Tibial nerve (tissue), 4 donors: ENCODE data around the gene TTC32. TPM values are rescaled to one million over a fixed set of nuclear protein-coding genes. Genes with fewer than 3 reads are reported as not detected.
"Not testable (repeated sequence)": the region's sequence is repeated elsewhere in the genome, so short reads cannot be mapped to it uniquely, and the experiment has no call there.

ENCODE experiments used
- DNase-seq, 2 donors: peaks; one replicate each; pipeline ENCODE4 v3.0.0-alpha.2; 2019; ENCODE audit warnings: low spot score in 2 of 2
- H3K27ac ChIP-seq, 4 donors: fragments of 200-600 bp; sonication (generic) in 3 of 4; one replicate each; pipeline ENCODE4 v1.5.1; 2017 to 2019; ENCODE audit warnings: mild to moderate bottlenecking in 1 of 4
- H3K27me3 ChIP-seq, 2 donors: fragments of 200-600 bp; sonication (generic) in 1 of 2; one replicate each; pipeline versions ENCODE4 v1.5.1 to v1.6.0; 2017 to 2019
- H3K36me3 ChIP-seq, 3 donors: fragments of 200-600 bp; sonication (generic); one replicate each; pipeline ENCODE4 v1.5.1; 2018 to 2019
- H3K4me1 ChIP-seq, 4 donors: fragments of 200-600 bp; sonication (generic) in 3 of 4; one replicate each; pipeline ENCODE4 v1.5.1; 2017 to 2019
- H3K4me3 ChIP-seq, 4 donors: fragments of 200-600 bp; sonication (generic) in 3 of 4; one replicate each; pipeline ENCODE4 v1.5.1; 2017 to 2019; ENCODE audit warnings: mild to moderate bottlenecking in 1 of 4, moderate library complexity in 1 of 4
- H3K9me3 ChIP-seq, 4 donors: fragments of 200-600 bp; sonication (generic) in 3 of 4; one replicate each; pipeline ENCODE4 v1.5.1; 2017 to 2019
- EP300 ChIP-seq, 2 donors: sonication (generic); formaldehyde crosslinking; IDR thresholded peaks; one replicate each; pipeline ENCODE4 v1.6.1; 2017; ENCODE audit warnings: antibody characterized with exemption in 2 of 2, mild to moderate bottlenecking in 1 of 2
- POLR2A ChIP-seq, 2 donors: fragments of 450-650 bp; IDR thresholded peaks; one replicate each; pipeline ENCODE4 v1.6.1; 2017; ENCODE audit warnings: antibody characterized with exemption in 2 of 2, mild to moderate bottlenecking in 2 of 2, moderate library complexity in 2 of 2
- WGBS, 2 donors: methylation state at CpG; one replicate each; pipeline ENCODE4 v1.1.5; 2018; 5-methylcytosine and 5-hydroxymethylcytosine counted together
- total RNA-seq, 4 donors: library from RNA; depleted of rRNA; stranded (reverse); fragments of >200 nt; gene quantifications; one replicate each; pipeline ENCODE4 v1.1.0, GENCODE V29; 2016
- TF ChIP-seq, protein P1 (sequence below), 5 experiments: fragments of 200-600 bp in 3 of 5; fragments of 450-650 bp in 2 of 5; sonication (generic) in 3 of 5; IDR thresholded peaks; one replicate each; pipeline ENCODE4 v1.5.1; 2016 to 2019; ENCODE audit warnings: antibody characterized with exemption in 5 of 5, mild to moderate bottlenecking in 3 of 5, moderate library complexity in 2 of 5

The TTC32 gene
- total RNA-seq, 4 donors from 2014 or later = 9.6 to 19.7 (median 15.6) TPM

DNA sequence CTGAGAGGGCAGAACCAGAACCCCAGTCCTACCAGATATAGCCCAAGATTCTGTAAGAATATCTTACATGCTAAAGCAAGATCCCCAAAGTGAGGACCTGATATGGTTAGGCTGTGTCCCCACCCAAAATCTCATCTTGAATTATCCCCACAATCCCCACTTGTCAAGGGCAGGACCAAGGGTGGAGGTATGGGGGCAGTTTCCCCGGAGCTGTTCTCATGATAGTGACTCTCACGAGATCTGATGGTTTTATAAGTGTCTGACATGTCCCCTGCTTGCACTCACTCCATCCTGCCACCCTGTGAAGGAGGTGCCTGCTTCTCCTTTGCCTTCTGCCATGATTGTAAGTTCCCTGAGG is 19.9 kb downstream of the TTC32 start:
- no peak for DNase-seq
- Histone ChIP-seq H3K9me3 (no peaks in the 10 kb centered on the region), H3K4me1 (no peaks in the 10 kb centered on the region), H3K36me3 (no peaks in the 10 kb centered on the region), H3K27me3 (no peaks in the 10 kb centered on the region), H3K4me3 (no peak overlapping the region), H3K27ac (no peak overlapping the region)
- WGBS, 2 donors = 38 to 77% methylated on average over 2 of the region's 2 CpGs
- TF ChIP-seq, protein P1, sequence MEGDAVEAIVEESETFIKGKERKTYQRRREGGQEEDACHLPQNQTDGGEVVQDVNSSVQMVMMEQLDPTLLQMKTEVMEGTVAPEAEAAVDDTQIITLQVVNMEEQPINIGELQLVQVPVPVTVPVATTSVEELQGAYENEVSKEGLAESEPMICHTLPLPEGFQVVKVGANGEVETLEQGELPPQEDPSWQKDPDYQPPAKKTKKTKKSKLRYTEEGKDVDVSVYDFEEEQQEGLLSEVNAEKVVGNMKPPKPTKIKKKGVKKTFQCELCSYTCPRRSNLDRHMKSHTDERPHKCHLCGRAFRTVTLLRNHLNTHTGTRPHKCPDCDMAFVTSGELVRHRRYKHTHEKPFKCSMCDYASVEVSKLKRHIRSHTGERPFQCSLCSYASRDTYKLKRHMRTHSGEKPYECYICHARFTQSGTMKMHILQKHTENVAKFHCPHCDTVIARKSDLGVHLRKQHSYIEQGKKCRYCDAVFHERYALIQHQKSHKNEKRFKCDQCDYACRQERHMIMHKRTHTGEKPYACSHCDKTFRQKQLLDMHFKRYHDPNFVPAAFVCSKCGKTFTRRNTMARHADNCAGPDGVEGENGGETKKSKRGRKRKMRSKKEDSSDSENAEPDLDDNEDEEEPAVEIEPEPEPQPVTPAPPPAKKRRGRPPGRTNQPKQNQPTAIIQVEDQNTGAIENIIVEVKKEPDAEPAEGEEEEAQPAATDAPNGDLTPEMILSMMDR (IDR thresholded peaks at IDR 0.05) = no peak
- TF ChIP-seq EP300 (IDR thresholded peaks at IDR 0.05) (no peak), POLR2A (IDR thresholded peaks at IDR 0.05) (no peak)

DNA sequence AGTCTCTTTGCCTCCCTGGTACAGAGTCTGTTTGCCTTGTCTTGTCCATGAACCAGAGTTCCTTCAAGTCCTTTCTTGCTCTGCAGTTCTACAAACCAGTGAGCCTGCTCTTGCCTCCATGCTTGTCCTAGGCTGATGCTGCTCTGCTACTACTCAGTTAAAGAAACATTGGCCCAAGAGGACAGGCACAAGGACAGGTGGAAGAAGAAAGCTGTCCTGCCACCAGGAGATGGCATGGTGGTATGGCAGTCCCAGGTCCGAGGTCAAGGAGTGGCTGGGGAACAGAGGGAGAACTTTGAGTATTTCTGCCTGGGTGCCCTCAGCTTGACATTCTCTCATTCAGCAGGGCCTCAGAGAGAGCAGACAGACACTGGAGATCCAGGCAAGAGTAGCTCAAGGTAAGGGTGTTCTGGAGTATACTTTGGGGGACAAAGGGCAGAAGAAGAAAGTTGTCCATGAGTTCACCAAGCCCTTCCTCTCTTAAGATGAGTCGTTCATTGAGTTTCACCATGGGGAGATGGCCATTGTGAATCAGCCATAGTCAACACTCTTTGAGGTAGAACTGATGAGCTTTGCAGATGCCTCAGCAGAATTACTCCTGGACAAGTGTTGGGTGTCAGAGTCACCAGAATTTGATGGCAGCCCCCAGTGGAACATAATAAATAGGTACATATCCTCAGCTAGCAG is 20.4 kb downstream of the TTC32 start:
- Histone ChIP-seq H3K27ac (no peak overlapping the region), H3K36me3 (no peaks in the 10 kb centered on the region), H3K9me3 (no peaks in the 10 kb centered on the region), H3K4me3 (no peak overlapping the region), H3K27me3 (no peaks in the 10 kb centered on the region), H3K4me1 (no peaks in the 10 kb centered on the region)
- no peak for DNase-seq
- TF ChIP-seq EP300 (IDR thresholded peaks at IDR 0.05) (no peak), POLR2A (IDR thresholded peaks at IDR 0.05) (no peak)
- TF ChIP-seq, protein P1 (IDR thresholded peaks at IDR 0.05) = no peak
- 53 to 76% methylated on average over 2 of the region's 2 CpGs for WGBS, 2 donors

DNA sequence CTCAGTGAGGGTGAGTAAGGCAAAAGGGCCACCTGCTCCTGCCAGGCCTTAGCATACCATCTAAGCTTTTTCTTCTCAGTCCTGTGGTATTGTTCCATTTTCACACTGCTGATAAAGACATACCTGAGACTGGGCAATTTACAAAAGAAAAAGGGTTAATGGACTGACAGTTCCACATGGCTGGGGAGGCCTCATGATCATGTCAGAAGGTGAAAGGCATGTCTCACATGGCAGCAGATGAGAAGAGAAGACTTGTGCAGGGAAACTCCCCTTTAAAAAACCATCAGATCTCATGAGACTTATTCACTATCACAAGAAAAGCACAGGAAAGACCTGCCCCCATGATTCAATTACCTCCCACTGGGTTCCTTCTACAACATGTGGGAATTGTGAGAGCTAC is 21.6 kb downstream of the TTC32 start:
- not testable (repeated sequence) for DNase-seq, H3K27me3 ChIP-seq, H3K4me3 ChIP-seq, H3K27ac ChIP-seq, H3K9me3 ChIP-seq, H3K4me1 ChIP-seq, H3K36me3 ChIP-seq

DNA sequence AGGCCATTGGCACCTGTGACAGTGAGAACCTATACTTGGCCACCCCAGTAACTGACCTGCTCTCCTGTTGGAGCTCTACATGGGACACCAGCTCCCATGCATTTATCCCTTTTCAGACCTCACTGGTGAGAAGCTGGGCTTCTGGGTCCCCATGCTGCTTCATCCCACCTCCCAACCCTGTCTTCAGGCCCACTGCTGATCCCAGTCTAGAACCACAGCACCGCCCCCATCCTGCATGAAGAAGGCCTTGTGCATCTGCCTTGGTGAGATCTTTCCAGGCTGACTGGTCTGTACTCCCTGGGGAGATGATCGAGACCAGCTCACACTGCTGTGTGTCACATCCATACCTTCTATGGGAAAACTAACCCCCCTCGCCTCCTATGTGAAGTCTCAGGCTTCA is 22.7 kb downstream of the TTC32 start:
- Histone ChIP-seq H3K4me1 (no peaks in the 10 kb centered on the region), H3K4me3 (no peak overlapping the region), H3K36me3 (no peaks in the 10 kb centered on the region), H3K9me3 (no peaks in the 10 kb centered on the region), H3K27me3 (no peaks in the 10 kb centered on the region), H3K27ac (no peak overlapping the region)
- DNase-seq = no peak
- 81 to 97% methylated on average over 3 of the region's 3 CpGs for WGBS, 2 donors
- TF ChIP-seq, protein P1 (IDR thresholded peaks at IDR 0.05) = no peak

DNA sequence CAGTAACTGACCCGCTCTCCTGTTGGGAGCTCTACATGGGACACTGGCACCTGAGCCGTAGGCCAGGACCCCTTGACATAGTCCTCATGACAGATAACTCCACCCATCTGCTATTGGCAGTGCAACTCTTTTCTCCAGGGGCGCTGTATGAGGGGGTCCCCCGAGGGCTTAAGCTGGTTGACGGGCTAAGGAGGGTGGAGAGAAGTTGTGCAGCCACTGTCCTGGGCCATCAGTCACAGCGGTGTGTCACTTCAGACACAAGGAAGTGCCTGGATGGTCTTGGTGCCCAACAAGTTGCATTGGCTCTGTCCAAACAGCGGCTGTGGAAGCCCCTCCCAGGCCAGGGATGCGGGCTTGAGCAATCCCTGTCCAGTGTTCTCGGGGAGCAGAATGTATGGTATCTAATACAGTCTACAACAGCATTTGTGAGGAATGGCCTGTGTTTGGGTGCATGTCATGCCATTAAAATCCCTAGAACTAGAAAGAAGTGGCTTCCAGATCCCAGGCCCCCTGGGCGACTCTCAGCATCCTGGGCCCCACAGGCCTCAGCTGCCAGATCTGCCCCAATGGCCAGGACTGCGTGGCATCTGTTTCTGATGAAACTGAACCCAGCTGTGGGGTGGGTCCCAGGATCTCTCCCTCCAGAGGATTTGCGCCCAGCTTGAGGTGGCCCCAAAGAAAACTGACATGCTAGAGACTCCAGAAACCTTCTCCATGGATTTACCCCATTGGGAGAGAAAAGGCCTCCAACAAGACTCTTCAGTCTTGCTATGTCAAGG is 23.3 kb downstream of the TTC32 start:
- no peak for DNase-seq
- no peak overlapping the region for H3K27ac ChIP-seq
- H3K4me3 ChIP-seq = no peak overlapping the region
- TF ChIP-seq, protein P1 (IDR thresholded peaks at IDR 0.05) = no peak
- TF ChIP-seq EP300 (IDR thresholded peaks at IDR 0.05) (no peak), POLR2A (IDR thresholded peaks at IDR 0.05) (no peak)
- no peaks in the 10 kb centered on the region for H3K4me1 ChIP-seq
- H3K27me3 ChIP-seq = no peaks in the 10 kb centered on the region
- 86 to 89% methylated on average over 12 of the region's 12 CpGs for WGBS, 2 donors
- no peaks in the 10 kb centered on the region for H3K9me3 ChIP-seq
- no peaks in the 10 kb centered on the region for H3K36me3 ChIP-seq
